ENCODE results near the gene TAF5L. TPM values are rescaled to one million over a fixed set of nuclear protein-coding genes. Genes with fewer than 3 reads are reported as not detected.

The TAF5L gene
- total RNA-seq, result 12.5 TPM
- long read RNA-seq, full-length matches to known transcripts, result 4 of 5 reads
- long read RNA-seq, partial matches to known transcripts, result 0 of 5 reads
- long read RNA-seq, other reads (novel, unspliced or antisense), result 1 of 5 reads

DNA sequence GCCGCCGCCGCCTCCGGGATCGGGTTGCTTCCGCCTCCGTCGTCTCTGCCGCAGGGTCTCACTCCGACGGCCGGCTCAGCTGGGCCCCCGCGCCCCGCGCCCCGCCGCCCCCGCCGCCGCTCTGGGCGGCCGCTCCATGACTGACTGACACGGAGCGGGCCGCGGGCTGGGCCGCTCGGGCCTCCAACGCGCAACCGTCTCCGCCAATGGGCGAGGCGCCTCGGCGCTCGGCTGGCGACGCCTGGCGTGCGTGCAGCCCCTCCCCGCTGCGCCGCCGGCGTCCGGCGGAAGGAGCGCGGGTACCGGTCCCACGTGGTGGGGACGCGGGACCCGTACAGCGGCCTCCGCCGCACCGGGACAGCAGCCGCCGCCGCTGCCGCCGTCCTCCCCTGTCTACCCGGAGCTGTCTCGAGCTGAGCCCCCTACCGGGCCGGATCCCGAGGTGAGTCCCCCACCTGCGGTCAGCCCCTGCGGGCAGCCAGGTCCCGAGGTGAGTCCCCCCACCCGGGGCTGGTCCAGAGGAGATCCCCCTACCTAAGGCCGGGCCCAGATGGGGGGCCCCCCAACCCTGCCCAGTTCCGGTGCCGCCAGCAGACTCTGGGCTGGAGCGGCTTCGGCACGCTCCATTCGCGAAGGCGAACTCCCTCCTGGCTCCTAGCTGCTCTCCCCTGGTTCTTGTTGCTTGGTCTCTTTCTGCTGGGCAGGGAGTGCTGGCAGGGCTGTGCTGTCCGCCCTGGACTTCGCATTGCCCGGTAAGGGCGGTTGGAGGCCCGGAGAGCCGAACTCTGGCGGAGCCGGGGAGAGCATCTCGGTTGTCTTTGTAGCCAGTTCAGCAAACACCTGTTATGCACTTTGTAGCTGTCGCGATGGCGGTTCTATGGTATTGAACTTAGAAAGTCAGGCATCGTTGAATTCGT is at the start of gene TAF5L, which contains the start of gene URB2:
Gene TAF5L (minus strand): TSS at position 208 of the 917 bp plus-strand sequence. CDS start 11,640 bp downstream, outside the sequence.
Gene URB2 (plus strand): TSS at position 333 of the 917 bp plus-strand sequence. CDS start 1,387 bp downstream, outside the sequence.
- intact Hi-C loops (cut with DNase I), result loop anchor here (1.0 kb wide), 1 partner anchor 67 kb away; no protein-coding TSS in a partner anchor
- DNase-seq (ENCODE audit: low spot score), result peak; percentile 95

DNA sequence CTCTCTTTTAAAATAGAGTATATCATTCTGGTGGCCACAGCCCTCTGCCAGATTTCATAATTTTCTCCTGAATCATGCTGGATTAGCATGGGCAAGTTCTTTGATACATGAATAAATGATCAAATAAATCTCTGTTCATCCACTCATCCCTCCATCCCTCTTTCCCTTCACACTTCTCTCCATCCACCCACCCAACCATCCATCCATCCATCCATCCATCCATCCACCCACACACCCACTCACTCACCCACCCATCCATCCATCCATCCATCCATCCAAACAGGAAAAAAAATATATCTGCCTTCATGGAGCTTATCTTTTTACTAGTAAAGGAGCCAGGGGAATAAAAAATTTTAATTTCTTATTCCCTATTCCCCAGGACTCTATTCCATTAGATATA is 49.5 kb upstream of the TAF5L start:
- DNase-seq (ENCODE audit: low spot score), result no peak
- intact Hi-C loops (cut with DNase I), result no loop called here

DNA sequence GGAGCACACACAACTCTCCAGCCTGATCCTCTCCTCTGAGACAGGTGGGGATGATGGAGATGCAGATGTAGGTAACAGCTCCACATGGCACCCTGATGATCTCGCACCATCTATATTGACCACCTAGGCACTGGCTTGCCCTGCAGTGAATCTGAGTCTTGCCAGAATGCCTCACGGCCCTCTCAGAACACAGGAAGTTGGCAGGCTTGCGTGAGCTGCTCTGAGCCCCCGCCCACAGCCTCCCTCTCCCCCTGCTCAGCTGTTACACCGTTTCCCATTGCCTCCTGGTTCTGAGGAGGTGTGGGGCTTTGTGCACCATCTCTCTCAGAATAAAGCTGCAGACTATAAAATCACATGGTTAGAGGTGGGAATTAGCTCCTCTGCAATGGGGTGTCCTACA is 48.1 kb upstream of the TAF5L start:
- DNase-seq (ENCODE audit: low spot score), result no peak
- intact Hi-C loops (cut with DNase I), result no loop called here

DNA sequence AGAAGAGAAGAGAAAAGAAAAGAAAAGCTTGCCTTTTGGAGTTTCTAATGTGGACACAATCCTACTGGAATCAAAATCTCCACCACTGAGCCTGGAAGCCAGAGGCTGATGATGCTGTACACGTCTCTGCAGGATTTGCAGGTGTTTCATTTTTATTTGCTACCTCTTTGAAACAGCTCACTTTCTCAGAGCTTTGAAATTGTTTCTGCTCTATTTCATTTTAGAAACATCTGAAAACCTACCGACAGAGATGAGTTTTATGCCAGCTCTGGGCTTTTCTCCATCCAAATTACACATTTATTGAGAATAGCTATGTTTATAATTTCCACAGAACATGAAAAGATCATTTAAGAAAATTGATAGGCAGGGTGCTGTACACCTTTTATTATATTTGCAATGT is 46.3 kb upstream of the TAF5L start:
- intact Hi-C loops (cut with DNase I), result no loop called here
- DNase-seq (ENCODE audit: low spot score), result no peak

DNA sequence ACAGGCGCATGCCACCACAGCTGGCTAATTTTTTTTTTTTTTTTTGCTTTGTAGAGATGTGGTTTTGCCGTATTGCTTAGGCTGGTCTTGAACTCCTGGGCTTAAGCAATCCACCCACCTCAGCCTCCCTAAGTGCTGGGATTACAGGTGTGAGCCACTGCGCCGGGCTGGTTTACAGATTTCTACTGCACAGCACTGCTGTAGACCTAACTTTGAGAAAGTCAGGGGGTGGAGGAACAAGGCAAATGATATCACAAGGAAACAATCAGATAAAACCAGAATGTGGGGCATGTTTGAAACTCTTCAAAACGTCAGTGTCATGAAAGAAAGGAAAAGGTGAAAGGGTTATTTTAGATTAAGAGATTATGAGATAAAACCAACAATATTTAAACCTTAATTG is 45.4 kb upstream of the TAF5L start:
- DNase-seq (ENCODE audit: low spot score), result no peak
- intact Hi-C loops (cut with DNase I), result no loop called here

DNA sequence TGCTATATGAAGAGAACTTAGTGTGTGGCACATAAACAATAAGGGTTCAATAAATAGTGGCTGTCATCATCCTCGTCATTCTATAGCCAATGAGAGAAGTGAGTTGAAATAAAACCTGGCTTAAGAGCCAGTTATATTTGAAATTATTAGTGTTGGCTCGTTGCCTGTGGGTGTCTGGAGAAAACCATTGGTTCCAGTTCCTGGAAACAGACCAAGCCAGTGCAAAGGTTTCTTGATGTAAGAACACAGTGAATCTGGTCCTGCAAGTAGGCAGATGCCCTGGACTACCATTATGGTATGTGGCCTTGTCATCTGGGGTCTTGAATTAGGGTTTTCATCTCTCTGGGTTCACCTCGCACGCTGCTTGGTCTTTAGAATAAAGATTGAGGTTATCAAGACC is 43.4 kb upstream of the TAF5L start:
- intact Hi-C loops (cut with DNase I), result loop anchor here (10.0 kb wide), 1 partner anchor 395 kb away; the partner anchor contains the start of gene GALNT2
- no peak for DNase-seq (ENCODE audit: low spot score)

DNA sequence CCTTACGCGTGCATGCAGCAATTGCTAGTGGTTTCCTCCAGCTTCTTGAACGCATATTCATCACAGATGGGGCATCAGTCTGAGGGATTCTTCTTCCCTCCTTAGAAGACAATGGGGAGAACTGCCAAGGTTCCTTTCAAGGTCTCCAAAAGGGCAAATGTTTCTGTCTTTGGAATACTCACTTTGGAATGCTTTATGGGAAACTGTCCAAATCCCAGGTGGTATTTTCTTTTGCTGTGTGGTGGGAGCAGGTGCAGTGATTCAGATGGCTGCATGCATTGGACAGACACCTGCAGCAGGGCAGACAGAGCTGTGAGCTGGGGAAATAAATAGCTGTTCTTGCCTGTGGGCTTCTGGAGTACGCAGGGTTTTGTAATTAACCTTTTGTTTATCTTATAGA is 40.7 kb upstream of the TAF5L start:
- DNase-seq (ENCODE audit: low spot score), result no peak
- intact Hi-C loops (cut with DNase I), result loop anchor here (10.0 kb wide), 1 partner anchor 398 kb away; the partner anchor contains the start of gene GALNT2

DNA sequence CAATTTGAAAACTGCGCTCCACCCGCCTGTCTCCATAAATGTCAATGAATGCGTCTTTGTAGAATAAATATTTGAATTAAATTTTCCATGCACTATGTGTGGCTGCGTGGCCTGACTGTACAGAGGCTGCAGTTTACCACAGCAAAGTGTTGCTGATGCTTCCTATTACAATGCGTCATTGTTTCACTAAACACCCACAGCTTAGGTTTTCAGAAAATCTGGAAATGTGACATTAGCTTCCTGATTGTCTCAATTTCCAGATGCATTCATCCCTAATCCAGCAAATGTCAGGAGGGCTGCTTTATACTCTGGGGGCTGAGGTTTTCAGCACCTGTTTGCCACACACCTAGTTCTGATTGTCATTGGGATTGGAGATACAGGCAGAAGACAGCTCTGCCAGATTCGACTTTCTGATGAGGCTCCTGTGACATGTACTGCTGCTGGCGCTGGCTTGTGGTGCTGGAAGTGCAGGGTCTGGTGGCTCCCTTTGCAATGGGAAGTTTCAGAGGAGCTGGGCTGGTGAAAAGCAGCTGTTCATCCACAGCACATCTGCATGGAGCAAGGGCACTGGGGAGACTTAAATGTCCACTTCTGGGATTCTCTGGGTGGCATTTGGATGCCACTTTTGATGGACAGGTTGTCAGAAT is 40.1 kb upstream of the TAF5L start:
- intact Hi-C loops (cut with DNase I), result loop anchor here (10.0 kb wide), 1 partner anchor 399 kb away; the partner anchor contains the start of gene GALNT2
- no peak for DNase-seq (ENCODE audit: low spot score)

DNA sequence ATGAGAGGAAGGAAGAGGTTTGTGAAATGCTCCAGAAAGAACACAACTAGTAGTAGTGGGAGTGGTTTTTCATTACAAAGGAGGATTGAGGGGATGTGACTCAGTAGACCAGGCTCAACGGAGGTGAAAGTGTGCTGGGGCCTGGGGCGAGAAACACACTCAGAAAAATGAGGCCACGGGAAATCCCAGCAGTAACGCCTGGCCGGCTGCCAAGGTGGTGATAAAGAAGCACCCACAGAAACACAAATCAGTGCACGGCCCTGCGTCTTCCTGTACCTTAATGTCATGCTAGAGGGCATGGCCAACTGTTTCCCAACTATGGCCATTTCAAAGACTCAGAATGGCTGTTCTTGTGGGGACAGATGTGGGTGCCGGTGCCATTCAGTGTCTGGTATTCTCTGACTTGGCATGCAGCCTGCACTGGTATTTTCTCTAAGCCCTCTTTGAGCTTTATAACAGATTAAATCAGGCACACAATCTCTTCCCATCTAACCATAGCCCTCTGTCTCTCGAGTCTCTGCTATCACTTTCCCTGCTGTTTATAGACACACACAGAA is 38.3 kb upstream of the TAF5L start:
- intact Hi-C loops (cut with DNase I), result loop anchor here (5.0 to 10.0 kb wide), 2 partner anchors 401 to 503 kb away; partner anchors contain the start of gene GALNT2
- no peak for DNase-seq (ENCODE audit: low spot score)

DNA sequence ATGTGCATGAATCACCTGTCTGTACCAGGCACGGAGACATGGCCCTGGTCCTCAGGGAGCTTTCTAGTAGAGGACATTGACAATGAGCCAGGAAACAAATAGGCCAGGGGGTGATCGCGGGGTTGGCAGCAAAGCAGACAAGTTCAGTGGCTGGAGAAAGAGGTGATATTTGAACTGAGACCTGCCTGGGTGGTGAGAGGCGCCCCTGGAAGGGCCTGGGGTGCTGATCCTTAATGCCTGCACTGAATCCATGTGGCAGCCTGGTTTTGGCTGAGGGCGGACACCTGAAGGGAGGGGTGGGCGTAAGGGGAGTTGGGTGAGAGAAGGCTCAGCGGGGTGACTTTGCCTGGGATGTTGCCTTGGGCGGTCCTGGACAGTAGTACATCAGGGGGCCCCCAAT is 36.0 kb upstream of the TAF5L start:
- no peak for DNase-seq (ENCODE audit: low spot score)
- intact Hi-C loops (cut with DNase I), result loop anchor here (1.0 to 10.0 kb wide), 3 partner anchors 403 to 648 kb away; partner anchors contain the start of gene GALNT2

DNA sequence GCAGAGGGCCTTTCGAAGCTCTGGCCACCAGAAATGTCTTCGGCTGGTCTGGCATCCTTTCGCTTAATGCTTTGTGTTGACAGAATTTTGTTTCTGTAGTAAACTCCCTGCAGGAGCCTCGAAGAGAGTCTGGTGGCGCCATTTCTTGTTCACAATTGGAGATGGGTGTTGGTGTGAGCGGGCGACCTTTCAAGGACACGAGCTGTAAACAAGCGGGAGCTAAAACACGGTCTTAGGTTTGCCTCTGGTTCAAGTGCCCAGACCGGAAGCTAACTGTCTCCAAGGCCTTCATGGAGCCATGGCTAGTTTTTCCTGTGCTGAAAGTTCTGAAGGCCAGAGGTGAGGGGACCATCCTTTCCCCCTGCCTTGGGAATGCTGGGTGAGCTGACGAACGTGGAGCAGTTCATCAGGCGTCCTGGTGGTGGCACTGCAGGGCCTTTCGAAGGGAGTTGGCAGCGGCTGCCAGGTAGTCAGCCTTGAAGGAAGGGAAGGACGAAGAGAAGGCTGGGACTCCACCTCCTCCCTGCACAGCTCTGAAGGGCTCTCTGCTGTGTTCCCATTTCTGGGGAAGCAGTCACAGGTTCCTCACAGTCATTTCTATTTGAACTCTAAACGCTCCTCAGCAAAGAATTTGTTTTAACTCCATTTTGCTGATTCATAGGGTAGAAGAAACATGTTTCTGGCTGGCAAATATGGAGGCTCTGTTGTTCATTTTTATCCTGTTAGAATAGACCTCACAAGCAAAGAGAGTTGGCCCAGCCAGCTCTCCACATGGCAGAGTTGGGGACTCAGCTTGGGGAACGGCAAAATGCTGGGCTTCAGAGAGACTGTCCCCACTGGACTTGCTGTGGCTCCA is 35.3 kb upstream of the TAF5L start:
- intact Hi-C loops (cut with DNase I), result loop anchor here (1.0 to 10.0 kb wide), 3 partner anchors 404 to 649 kb away; partner anchors contain the start of gene GALNT2
- DNase-seq (ENCODE audit: low spot score), result peak; percentile 91

DNA sequence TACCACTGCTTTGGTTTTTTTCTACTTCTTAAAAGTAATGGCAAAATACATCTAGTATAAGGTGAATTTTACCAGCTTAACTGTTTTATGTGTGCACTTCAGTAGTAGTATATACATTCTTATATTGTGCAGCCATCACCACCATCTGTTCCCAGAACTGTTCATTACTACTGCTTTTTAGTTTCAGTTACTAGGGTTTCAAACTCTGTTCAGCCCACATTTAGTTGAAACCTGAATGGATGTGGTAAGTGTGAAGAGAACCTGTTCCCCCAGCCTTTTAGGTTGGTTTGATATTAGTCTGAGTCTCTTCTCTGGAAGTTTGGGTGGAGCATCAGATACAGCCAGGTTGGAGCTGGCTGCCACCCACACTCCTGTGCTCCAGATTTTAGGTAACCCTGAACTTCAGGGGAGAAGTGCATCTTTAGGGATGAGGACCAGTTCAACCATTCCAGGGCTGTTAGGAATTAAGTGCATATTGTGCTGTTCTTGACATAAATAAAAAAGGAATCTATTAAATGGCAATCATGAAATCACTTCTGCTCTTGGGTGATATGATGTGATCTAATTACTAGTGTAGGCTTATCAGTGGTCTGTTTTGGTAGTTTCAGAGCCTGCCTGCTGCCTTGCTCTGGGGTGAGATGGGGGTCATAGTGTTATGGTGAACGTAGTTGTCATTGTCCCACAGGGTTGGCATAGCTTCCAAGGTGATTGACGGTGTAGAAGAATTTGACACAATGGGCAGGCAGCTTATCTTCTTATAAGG is 32.3 kb upstream of the TAF5L start:
- intact Hi-C loops (cut with DNase I), result no loop called here

DNA sequence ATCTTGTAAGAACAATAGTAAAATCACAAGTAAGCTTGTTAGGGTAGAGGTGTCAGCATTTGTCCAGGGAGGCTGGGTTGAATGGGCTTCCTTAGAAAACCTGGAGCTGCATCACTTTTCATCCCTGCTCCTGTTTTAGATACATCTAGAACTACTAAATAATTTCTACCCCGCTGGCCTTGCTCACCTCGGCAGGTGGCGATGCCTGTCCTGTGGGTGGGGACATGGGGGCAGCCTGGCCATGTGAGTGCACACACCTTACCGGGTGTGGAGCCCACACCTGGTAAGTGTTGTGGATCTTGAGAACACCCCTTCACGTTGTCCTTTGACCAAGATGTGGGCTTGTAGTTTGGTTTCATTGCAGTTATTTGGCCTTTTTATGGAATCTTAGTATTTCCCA is 29.9 kb upstream of the TAF5L start:
- DNase-seq (ENCODE audit: low spot score), result no peak
- intact Hi-C loops (cut with DNase I), result no loop called here

More for the DNA sequence above, 32.3 kb upstream of the TAF5L start:
- no peak for DNase-seq (ENCODE audit: low spot score)

DNA sequence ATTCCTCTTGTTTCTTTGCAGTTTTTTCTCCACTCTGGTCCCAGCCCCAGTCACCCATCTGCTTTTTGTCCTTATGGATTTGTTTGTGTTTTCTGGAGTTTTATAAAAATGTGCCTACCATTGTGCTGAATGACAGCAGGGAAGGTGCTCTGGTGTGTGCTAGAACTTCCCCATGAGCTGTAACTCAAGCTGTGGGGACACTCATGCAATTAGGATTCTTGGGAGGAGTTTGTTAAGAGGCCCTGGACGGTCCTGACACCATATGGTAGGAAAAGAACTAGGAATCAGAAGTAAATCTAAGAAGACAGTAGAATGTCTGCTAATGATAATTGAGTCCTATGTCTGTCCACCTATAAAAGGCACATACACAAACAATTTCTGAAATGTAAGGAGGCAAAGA is 27.5 kb upstream of the TAF5L start:
- intact Hi-C loops (cut with DNase I), result no loop called here

DNA sequence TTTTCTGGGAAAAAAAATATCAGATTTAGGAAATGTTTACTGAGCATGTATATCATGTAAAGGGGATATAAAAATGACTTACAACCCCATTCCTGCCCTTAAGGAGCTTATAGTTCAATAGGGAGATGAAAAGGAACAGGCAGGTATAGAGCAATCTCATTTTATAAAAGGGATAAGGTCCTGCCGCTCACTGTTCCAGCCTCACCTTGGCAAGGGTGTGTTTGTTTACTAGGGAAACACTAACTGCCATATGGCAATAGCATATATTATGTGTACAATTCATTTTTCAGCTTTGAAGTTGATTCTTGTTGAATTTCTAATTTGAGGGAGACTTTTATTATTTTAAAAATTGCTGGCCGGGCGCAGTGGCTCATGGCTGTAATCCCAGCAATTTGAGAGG is 25.6 kb upstream of the TAF5L start:
- intact Hi-C loops (cut with DNase I), result no loop called here
- no peak for DNase-seq (ENCODE audit: low spot score)

More for the DNA sequence above, 27.5 kb upstream of the TAF5L start:
- no peak for DNase-seq (ENCODE audit: low spot score)

DNA sequence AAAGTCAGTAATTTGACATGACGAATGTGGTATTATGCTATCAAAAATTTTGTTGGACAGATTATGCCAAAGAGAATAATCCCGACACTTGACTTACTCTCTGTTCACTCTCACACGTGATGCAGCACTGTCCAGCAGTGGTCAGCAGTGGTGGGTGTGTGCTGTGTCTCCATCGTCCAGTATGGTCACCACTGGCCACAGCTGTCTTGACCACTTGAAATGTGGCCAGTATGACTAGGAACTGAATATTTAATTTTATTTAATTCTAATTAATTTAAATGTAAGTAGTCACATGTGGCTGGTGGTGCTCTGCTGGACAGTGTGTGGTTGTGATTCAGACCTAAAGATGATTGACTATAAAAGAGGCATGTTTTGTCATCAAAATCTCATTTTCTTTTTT is 24.1 kb upstream of the TAF5L start:
- no peak for DNase-seq (ENCODE audit: low spot score)
- intact Hi-C loops (cut with DNase I), result no loop called here

DNA sequence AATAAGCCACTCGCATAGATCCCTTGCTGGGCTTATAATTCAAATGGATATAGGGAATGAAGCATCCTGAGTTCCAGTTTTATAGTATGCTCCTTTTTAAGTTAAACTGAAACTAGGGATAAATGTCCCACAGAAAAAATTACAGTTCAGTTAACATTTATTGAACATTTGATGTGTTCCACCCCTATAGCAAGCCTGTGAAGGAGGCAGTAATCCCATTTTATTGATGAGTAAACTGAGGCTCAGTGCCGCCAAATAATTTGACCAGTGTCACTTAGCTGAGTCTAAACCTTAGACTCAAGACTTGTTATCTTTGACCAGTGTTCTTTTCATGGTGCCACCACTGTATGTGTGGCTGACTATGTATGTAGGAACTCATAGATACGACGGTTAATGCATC is 22.5 kb upstream of the TAF5L start:
- intact Hi-C loops (cut with DNase I), result no loop called here
- DNase-seq (ENCODE audit: low spot score), result no peak
